HCT116 (cell line): ENCODE results near the gene BRAT1.

Source experiments
- ATF3 ChIP-seq: IDR thresholded peaks from 2 replicates; pipeline ENCODE4 v1.6.1; 2012
- CTCF ChIP-seq, 3 experiments: fragments of 200-600 bp in 1 of 3; sonication (generic) in 1 of 3; IDR thresholded peaks in 2 of 3; conservative IDR thresholded peaks in 1 of 3; 2 replicates each; pipeline ENCODE4 v1.5.1; 2012 to 2017; ENCODE audit warnings: low read depth in 2 of 3, low read length in 2 of 3, antibody characterized with exemption in 1 of 3, borderline replicate concordance in 1 of 3, control low read depth in 1 of 3, mild to moderate bottlenecking in 1 of 3, mixed read lengths in 1 of 3, mixed run types in 1 of 3, moderate library complexity in 1 of 3; ENCODE audit not compliant: insufficient read depth in 1 of 3
- REST ChIP-seq: IDR thresholded peaks from 2 replicates; pipeline ENCODE4 v1.6.1; 2012; ENCODE audit warnings: low read depth
- ZBTB33 ChIP-seq: IDR thresholded peaks from 2 replicates; pipeline ENCODE4 v1.6.1; 2011; ENCODE audit warnings: mild to moderate bottlenecking, low read length, moderate library complexity; ENCODE audit not compliant: insufficient replicate concordance; ENCODE audit errors: extremely low read depth

GRCh38 chr7:2523461-2523936, 31.8 kb downstream of the BRAT1 start:
- TF ChIP-seq ZBTB33: no peak
- TF ChIP-seq ATF3: no peak
- no peak for TF ChIP-seq CTCF (IDR thresholded peaks at IDR 0.05 in 2 of 3, conservative IDR thresholded peaks at IDR 0.05 in 1 of 3; ENCODE audit: borderline replicate concordance in 1 of 3, insufficient read depth in 1 of 3, low read depth in 2 of 3, low read length in 2 of 3)
- TF ChIP-seq REST: no peak
